ENCODE measurements around the gene HDLBP.

HDLBP gene

GRCh38 chr2:241275910-241276309, 39.6 kb downstream of the HDLBP start:
- no peak for DNase-seq (ENCODE audit: low spot score)

DNA sequence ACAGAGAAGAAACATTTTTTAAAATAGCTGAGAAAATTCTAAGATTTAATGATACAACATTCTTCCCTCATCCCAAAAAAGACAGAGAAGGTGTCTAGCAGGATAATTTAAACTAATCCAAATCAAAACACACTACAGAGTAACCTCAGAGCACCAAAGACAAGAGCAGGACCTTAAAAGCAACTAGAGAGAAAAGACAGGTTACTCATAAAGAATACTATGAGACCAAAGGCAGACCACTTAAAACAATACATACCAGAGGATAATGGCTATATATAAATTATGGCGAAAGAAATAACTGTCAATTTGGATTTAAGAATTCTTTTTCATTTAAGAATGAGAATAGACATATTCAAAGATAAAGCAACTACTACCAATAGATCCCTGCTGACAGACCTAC, 40.0 kb downstream of the HDLBP start:
- DNase-seq (ENCODE audit: low spot score) = no peak

DNA sequence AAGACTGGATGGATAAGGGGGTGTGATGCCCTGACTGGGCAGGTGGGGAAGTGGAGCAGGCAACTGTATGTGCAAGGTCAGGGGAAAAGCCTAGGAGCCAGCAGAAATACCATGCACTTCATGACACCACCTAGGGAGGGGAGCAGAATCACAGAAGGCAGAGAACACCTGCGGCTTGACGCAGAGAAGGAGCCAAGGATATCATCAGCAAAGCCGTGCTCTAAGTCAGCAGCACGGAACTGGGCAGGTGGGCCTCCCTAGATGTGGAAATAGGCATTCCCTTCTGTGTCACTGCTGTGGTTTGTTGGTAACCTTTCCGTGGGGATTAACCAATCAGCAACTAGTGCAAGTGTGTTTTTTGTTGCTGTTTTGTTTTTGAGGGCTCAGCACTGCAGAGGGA, 41.3 kb downstream of the HDLBP start:
- DNase-seq (ENCODE audit: low spot score) = no peak

DNA sequence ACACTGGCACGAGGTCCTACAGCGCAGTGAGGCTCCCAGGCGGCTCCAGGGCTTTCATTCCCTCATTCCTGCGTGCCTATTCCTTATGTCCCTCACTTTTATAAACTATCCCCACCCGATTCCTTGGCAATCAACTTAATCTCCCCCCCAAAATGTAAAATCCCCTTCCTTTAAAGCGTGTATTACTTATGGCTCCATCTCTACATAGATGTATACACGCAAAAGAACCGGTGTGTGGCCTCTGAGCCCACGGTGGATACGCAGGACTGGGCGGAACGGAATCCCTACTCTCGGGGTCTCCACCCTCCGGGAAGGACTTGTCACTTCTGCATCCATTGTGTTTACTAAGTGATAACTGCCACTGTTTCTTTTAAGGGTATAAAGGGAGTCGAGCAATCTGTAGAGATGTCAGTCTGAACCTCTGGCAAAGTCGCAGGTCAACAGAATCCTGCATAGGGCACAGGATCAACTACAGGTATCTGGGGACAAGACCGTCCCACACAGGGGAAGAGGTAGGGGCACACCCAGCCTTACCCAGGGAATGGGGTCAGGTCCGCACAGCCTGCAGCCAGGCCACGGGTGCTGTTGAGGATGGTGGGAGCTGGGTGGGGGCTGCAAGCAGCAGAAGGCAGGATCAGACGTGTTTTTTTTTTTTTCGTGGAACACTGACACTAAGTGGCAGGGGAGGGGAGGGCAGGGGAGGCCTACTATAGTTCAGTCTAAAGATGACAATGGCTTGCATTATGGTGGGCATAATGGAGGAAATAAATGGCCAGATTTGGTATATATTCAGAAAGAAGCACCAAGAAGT, 42.1 kb downstream of the HDLBP start:
- no peak for DNase-seq (ENCODE audit: low spot score)

GRCh38 chr2:241272303-241273209, 42.9 kb downstream of the HDLBP start:
- DNase-seq (ENCODE audit: low spot score) = peak; percentile 48

GRCh38 chr2:241271706-241272302, 43.7 kb downstream of the HDLBP start:
- peak; percentile 45 for DNase-seq (ENCODE audit: low spot score)

DNA sequence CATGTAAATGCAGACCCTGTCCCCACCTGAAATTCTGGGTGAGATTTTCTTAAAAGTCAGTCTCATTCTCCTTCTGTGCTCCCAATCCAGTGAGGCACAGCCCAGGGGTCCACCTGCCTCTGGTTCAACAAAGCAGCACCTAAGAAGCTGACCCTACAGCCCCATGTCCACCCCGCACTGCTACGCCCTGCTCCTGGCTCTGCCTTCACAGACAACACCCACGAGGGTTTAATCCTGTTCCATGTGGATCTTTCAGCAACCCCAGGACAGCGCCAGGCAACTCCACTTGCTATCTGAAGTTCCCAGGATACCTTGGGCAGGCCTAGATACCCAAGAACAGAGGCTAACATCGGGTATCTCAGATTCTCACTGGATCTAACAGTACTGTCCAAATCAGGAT, 44.9 kb downstream of the HDLBP start:
- no peak for DNase-seq (ENCODE audit: low spot score)

DNA sequence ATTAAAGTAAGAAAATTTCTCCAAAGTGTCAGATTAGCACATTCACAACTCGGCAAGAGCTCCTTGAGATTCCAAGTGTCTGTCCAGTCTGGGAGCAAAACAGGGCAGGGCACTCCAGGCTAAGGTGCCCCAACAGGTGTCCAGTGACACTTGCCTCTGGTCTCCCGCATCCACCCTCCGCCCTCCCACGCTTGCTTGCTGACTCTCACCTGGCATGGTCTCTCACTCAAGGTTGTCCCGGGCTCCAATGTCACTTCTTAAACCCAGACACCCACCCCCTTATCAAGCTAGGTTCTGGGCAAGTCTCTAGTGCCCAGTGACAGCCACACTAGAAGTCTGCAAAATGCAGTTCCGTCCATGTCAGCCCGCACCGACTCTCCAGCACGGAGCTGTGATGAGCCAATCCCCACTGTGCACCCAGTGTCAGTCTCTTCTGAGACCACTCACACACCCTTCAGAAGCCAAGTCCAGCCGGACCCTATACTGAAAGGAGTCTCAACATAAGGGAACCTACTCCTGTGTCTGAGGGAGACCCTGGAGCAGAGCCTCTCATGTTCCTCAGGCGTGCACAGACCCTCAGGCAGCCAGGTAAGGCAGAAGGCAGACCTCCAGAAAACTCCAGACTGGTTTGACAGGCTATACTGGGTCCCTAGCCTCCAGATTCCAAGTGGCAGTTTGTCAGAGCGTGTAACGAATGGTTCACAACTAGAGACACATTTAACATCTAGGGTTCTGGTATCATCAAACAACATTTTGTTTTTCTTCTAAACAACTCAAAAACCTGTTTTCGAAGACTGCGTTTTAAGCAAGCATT, 45.6 kb downstream of the HDLBP start:
- DNase-seq (ENCODE audit: low spot score) = no peak

- DNase-seq (ENCODE audit: low spot score) = no peak
These were observed 46.6 kb downstream of the HDLBP start for GRCh38 chr2:241268716-241269445.

- no peak for DNase-seq (ENCODE audit: low spot score)
These were observed 47.2 kb downstream of the HDLBP start for GRCh38 chr2:241268306-241268705.

DNA sequence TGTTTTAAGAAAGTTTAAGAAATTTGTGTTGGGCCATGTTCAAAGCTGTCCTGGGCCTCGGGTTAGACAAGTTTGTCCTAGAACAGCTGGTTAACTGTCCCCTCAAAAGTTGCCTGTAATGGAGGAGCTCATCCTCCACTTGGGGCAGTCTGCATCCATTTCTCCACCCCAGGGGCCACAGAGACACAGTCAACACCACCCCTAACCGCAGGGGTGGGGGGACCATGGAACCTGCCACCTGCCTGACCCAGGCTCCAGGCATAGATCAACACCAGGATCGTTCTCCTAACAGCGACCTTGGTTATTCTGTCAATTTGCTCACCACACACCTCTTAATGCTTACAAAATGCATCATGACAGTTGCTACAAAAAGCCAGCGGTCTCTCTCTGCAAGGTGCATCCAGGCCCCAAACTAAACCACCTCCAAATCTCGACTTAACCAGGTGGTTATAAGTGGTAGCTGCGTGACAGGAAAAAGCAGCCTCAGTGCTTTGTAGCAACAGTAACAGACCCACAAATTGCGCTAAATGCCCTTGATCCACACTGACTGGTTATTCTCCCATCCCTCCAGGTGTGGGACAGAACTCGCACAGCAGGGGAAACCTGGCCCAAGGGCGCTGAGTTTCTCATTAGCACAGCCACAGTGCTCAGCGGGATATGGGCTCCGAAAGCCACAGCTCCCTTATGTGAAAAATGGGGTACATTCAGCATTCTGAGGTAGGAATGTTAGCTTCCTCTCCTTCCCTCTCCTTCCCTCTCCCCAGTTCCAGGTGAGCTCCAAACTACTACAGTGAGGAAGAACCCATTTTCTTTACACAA, 48.0 kb downstream of the HDLBP start:
- no peak for DNase-seq (ENCODE audit: low spot score)

DNA sequence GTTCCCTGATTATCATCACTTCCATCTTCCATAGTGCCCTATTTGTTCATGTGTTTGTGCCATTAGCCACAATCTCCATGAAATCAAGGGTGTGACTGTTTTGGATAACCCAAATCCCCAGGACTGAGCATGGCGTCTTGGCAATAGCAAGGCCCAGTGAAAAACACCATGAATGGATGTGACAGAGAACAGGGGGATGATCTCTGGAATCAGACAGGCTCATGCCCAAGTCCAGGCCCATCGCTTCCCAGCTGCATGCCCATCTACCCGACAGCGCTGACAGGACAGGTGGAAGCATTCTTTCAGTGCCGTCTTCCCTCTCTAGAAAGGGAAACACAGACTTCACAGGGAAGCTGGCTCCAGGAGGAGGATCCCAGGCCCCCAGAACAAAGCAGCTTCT, 50.0 kb downstream of the HDLBP start:
- DNase-seq (ENCODE audit: low spot score) = no peak

- DNase-seq (ENCODE audit: low spot score) = no peak
These were observed 52.4 kb downstream of the HDLBP start for GRCh38 chr2:241263061-241263460.

DNA sequence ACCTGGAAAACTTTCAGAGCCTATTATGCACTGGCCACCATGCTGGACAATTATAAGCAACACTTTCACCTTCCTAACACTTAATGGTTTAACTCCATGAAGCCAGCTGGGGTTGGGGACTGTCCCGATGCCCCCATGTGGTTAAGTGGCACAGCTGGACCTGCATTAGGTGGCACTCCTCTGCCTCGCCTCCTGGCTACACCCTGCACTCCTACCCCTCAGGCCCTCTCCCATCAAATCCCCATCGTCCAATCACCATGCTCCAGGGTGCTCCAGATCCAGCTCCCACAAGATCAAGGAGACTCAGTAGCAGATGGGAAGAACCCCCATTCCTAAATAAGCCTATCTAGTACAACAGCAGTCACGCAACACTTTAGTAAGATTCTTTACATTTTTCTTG, 53.8 kb downstream of the HDLBP start:
- no peak for DNase-seq (ENCODE audit: low spot score)

DNA sequence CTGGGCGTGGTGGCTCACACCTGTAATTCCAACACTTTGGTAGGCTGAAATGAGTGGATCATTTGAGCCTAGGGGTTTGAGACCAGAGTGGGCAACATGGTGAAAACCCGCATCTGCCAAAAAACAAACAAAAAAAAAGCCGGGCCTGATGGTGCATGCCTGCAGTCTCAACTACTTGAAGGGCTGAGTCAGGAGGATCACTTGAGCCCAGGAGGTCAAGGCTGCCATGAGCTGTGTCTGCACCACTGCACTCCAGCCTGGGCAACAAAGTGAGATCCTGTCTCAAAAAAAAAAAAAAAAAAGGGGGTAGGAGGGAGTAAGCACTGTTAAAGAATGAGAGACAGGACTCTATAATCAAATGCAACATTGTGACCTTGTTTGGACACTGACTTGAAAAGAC, 54.6 kb downstream of the HDLBP start:
- no peak for DNase-seq (ENCODE audit: low spot score)

GRCh38 chr2:241258505-241259280, 56.8 kb downstream of the HDLBP start:
- DNase-seq (ENCODE audit: low spot score) = no peak

GRCh38 chr2:241257419-241258032, 57.9 kb downstream of the HDLBP start:
- no peak for DNase-seq (ENCODE audit: low spot score)

DNA sequence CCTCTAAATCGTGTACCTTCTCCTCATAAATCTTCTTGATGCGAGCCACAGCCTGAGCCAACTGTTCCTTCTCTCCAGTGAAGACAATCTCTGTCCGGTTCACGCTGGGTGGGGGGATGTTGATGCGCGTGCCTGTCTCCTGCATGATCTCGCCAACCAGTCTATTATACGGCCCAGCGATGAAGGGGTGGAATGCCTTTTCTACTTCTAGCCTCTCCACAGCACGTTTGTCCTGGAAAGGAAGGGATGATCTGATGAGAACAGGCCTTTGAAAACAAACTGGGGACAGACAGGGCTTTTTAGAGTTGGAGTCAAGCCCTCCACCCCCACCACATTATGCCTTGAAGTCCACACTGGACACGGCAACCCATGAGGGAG, 59.3 kb downstream of the HDLBP start:
- no peak for DNase-seq (ENCODE audit: low spot score)

DNA sequence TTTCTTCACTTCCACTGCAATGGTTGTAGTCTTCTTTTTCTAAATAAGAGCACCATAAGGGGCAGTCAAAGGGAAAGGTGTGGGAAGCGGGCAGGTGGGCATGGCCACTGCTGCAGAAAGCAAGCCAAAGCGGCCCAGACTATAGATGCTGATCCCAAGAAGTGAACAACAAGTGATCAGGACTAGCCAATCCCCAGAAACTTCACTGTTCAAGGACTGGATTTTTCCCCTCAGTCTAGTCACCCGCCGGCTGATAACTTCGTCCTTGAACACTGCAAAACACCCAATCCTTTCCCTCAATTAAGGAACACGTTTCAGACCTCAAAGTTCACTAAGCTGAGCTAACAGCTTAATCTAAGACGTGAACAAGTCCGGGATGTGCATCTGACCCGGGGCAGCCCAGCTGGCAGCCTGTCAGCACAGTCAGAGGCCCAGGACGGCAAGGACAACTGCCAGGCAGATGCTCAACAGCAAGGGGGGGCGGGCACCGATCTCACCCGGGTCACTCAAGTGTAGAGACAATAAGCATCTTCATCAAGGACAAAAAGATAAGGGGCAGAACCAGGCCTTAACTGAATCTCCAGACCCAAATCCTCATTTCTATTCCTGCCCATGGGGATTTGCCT, 59.8 kb downstream of the HDLBP start:
- DNase-seq (ENCODE audit: low spot score) = no peak
